GM19238 (cell line): ENCODE results near the gene PTPN2.

Experiments
- DNase-seq: peaks from one replicate; pipeline ENCODE4 v3.0.0; 2011; ENCODE audit warnings: low spot score; ENCODE audit not compliant: insufficient read length

The PTPN2 gene

DNA sequence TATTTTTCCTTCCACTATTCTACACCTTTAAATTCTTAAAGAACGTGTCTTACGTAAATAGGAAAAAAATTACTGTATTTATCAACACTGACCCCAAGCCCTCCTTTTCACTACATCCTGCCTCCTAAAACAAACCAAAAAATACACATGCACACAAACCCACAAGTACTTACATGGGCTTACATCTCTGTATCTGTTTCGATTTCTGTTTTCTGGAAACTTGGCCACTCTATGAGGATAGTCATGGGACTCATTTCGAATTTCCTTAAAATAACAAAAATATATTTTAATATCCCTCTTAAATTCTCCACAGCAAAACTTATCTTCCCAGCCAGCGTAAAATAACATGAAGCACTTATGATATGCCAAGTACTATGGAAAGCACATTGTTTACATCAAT, 25.0 kb downstream of the PTPN2 start:
- no peak for DNase-seq

DNA sequence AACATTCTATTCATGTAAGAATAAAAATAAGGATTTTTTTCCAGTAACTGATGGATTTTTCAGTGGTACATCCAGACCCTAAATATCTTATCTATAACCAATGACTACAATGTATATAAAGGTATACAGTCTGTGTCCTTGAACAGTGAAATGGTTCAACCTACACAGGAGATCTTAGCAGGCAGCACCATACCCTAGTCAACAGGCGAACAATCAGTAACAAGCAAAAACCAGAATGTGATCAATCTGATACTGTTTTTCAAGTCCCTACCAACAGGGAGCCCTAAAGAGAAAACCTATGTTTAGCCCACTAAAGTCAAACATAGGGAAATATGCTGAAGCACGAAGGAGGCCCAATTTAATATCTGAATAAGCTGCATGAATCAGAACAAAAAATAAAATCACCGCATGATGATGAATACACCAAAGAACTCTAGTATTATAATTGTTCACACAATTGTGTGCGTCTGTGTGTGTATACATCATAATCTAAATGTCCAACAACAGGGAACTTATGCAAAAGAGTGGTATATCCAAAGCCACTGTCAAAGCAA, 26.0 kb downstream of the PTPN2 start:
- DNase-seq: no peak

DNA sequence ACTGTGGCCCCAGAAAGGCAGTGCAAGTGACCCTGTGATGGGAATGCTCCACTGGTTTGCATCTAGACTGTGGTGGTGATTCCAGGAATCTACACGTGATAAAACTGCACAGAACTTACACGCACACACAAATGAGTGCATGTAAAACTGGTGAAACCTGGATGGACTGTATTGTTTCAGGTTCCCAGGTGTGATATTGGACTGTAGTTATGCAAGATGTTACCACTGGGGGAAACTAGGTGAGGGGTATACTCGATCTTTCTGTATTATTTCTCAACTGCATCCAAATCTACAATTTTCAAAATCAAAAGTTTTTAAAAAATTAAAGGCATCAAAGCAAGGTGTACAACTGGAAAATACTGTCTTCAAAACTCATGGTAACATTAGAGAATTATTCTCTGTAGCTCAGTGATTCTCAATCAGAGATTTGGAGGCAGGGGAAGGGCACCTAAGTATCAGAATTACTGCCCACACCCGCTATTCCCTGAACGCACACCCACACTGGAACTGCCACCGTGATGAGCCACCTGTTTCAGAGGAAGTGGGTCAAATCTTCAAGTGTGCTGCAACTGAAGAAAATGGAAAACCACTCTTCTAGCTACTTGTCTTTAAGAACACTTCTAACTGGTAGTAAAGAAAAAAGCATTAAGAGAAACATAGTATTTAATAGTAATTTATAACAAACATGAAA, 26.7 kb downstream of the PTPN2 start:
- no peak for DNase-seq

- DNase-seq: no peak
Observed at GRCh38 chr18:12855916-12856315, 28.1 kb downstream of the PTPN2 start.

GRCh38 chr18:12852566-12853315, 31.3 kb downstream of the PTPN2 start:
- no peak for DNase-seq

DNA sequence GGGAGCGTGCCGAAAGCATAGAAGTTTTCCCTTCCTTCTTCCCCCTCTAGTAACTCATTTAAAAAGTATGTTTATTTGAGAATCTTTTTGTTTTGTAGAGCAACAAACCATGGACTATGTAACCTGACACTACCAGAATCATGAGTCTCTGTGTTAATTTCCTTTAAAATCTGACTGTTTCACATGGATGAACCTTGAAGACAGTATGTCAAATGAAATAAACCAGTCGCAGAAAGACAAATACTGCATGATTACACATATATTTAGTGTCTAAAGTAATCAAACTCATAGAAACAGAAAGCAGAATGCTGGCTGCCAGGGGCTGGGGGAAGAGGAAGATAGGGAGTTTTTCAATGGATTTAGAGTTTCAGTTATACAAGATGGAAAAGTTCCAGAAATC, 32.3 kb downstream of the PTPN2 start:
- no peak for DNase-seq

GRCh38 chr18:12849548-12849947, 34.5 kb downstream of the PTPN2 start:
- DNase-seq: no peak

DNA sequence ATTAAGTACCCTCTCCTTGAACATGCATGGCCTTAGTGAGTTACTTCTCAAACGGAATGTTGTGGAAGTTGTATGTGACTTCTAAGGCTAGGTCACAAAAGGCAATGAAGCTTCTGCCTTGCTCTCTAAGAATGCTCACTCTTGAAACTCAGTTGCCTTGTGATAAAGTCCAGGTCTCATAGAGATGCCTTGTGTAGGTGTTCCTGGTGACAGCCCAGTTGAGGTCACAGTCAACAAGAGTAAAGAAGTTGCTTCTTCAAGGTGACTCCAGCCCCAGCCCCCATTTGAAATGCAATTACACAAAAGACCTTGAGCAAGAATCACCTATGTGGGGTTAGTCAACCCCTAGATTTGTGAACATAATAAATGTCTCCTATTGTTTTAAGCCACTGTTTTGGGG, 35.6 kb downstream of the PTPN2 start:
- DNase-seq: no peak

DNA sequence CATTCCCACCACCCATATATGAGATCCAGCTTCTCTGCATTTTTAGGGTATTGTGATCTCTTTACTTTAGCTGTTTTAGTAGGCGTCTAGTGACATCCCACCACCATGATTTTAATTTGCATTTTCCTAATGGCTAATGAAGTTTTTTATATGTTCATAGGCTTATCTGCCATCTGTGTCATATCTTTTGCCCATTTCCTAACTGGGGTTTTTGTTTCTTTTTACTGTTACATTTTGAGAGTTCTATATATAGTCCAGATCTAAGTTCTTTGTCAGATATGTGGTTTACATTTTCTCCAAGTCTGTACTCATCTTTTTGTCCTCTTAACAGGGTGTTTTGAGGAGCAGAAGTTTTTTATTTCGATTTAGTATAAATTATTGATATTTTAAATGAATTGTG, 39.6 kb downstream of the PTPN2 start:
- DNase-seq: no peak

DNA sequence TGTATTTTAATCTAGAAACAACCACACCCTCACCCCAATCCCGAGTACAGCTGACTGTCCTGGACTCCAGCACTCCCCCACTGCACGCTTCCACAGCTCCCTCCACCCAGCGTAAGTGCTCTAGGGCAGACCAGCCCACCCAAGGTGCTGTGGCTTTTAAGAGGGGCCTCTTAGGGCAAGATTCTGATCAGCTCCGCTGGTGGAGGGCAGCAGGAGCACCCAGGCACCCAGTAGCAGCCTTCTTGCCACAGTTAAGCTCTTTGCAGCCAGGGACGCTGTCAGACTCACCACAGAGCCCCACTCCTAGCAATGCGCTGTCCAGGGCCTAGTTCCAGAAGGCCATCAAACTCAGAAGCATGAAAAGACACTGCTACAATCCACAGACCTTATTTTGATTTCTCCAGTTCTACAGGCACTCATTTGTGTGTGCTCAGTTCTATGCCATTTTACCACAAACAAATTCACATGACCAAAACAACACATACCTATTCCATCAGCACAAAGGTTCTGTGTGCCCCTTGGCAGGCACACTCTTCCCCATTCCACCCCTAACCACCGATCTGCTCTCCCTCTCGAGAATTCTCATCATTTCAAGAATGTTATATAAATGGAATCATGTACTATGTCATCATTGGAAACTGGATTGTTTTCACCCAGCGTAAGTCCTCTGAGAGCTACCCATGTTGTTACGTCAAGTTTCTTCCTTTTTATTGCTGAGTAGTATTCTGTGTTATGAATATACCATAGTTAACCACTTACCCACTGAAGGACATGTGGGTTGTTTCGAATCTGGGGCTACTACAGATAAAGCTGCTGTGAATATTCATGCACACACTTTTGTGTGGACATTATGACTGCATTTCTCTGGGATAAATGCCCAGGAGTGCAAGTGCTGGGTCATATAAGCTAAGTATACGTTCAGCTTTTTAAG, 40.4 kb downstream of the PTPN2 start:
- DNase-seq: no peak

- DNase-seq: no peak
Observed at GRCh38 chr18:12842459-12843380, 41.3 kb downstream of the PTPN2 start.

DNA sequence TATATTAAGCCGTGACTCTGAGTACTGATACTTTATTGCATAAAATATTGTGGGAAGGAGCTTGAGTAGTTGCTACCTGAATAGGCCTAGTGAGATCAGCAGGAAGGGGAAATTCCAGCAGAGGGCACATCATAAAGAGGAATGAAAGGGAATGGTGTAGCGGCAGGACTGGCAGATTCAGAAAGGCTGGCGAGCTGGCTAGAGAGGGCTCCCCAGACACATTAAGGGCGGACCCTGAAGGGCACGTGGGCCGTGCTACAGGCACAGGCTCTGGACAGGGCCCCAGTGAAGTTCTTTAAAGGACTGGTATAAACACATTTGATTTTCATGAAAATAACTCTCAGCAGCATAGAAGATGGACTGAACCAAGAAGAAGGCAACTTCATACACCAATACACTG, 43.0 kb downstream of the PTPN2 start:
- no peak for DNase-seq

GRCh38 chr18:12840382-12840781, 43.7 kb downstream of the PTPN2 start:
- no peak for DNase-seq

- no peak for DNase-seq
Observed at GRCh38 chr18:12839526-12840196, 44.4 kb downstream of the PTPN2 start.

- DNase-seq: no peak
Observed at GRCh38 chr18:12839057-12839525, 44.9 kb downstream of the PTPN2 start.

DNA sequence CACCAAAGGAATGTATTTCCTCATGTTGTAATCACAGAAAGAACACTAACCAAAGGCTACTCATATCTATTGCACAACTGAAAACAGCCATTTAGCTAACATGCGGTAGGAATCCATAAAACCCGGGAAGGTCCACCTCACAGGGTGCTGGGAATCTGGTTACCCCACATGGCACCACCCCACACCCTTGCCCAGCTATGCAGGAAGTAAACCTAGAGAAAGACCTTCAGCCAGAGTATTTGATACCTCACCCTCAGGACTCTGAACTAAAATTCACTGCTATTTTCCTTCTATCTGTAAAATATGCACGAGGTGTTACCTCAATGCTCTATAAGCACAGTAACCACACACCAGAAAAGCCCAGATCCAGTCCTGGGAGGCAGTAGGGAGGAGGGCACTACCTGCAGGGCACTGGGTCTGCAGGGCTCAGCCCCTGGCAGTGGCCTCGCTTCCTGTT, 45.8 kb downstream of the PTPN2 start:
- DNase-seq: no peak

DNA sequence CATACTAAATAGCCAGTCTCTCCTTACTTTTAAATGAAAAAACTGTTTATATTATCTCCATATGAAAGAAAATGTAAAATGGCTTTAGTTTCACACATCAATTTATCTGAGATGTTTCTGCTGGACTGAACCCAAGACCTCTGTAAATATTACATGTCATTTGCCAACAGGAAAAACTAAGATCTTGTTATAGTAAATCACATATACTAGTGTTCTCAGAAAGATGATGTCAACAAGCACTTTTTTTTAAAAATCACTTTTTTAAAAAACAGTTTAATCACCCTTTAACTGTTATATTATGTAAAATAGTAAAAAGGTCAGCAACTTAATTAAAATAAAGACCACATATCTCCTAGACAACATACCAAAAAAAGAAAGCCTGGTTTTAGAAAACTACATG, 46.3 kb downstream of the PTPN2 start:
- no peak for DNase-seq

- DNase-seq: no peak
Observed at GRCh38 chr18:12836551-12836950, 47.5 kb downstream of the PTPN2 start.

- DNase-seq: no peak
Observed at GRCh38 chr18:12828116-12829051, 55.7 kb downstream of the PTPN2 start.
